ENCODE data around the gene F7.
"Not testable (repeated sequence)": the region's sequence is repeated elsewhere in the genome, so short reads cannot be mapped to it uniquely, and the experiment has no call there.

F7 gene

DNA sequence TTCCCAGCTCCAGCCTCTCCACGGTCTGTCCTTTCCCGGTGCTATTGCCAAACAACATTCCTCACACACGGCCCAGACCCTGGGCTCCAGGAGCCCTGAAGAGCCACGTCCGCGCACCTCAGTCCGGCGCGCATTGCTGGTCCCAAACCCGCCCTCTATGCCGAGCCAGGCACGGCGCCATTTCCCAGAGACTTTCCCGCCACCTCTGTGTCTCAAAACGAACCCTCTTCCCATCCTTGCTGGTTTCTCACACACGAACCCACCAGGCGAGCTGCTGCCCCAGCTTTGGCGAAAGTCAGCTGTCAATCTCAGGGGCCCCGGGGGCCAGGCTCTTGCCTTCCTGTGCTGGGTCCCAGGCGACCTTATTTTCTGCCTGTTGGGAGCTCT is 28.0 kb upstream of the F7 start:
- H4K20me1 ChIP-seq (ENCODE audit: insufficient read depth, low read length), result no peaks in the 10 kb centered on the region
- H3K4me2 ChIP-seq (ENCODE audit: low read length), result no peak overlapping the region
- no peaks in the 10 kb centered on the region for H3K79me2 ChIP-seq (ENCODE audit: low read length)
- H3K36me3 ChIP-seq (replicated peaks; ENCODE audit: low read depth, low read length), result no peaks in the 10 kb centered on the region
- no peaks in the 10 kb centered on the region; the same call in 1 of the 2 replicates for H3K27me3 ChIP-seq (ENCODE audit: low read depth, low read length)
- TF ChIP-seq EZH2phosphoT487 (IDR thresholded peaks at IDR 0.05; ENCODE audit: low read depth), result no peak
- TF ChIP-seq, protein P1, sequence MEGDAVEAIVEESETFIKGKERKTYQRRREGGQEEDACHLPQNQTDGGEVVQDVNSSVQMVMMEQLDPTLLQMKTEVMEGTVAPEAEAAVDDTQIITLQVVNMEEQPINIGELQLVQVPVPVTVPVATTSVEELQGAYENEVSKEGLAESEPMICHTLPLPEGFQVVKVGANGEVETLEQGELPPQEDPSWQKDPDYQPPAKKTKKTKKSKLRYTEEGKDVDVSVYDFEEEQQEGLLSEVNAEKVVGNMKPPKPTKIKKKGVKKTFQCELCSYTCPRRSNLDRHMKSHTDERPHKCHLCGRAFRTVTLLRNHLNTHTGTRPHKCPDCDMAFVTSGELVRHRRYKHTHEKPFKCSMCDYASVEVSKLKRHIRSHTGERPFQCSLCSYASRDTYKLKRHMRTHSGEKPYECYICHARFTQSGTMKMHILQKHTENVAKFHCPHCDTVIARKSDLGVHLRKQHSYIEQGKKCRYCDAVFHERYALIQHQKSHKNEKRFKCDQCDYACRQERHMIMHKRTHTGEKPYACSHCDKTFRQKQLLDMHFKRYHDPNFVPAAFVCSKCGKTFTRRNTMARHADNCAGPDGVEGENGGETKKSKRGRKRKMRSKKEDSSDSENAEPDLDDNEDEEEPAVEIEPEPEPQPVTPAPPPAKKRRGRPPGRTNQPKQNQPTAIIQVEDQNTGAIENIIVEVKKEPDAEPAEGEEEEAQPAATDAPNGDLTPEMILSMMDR (IDR thresholded peaks at IDR 0.05; ENCODE audit: low read depth, low read length), result no peak
- no peaks in the 10 kb centered on the region for H3K9me3 ChIP-seq (ENCODE audit: insufficient read depth, low read length)
- H3K4me1 ChIP-seq (ENCODE audit: low read length), result no peaks in the 10 kb centered on the region
- no peak overlapping the region for H3K9ac ChIP-seq (ENCODE audit: low read length)
- H2AFZ ChIP-seq (ENCODE audit: low read depth, low read length), result no peak overlapping the region
- no peak overlapping the region for H3K27ac ChIP-seq (ENCODE audit: low read length)
- no peak overlapping the region for H3K4me3 ChIP-seq (ENCODE audit: low read length)

- no peaks in the 10 kb centered on the region for H3K27me3 ChIP-seq (ENCODE audit: low read depth, low read length)
- no peaks in the 10 kb centered on the region for H3K79me2 ChIP-seq (ENCODE audit: low read length)
- H3K4me2 ChIP-seq (ENCODE audit: low read length), result no peak overlapping the region
These were observed 27.4 kb upstream of the F7 start for GRCh38 chr13:113077953-113078901.

DNA sequence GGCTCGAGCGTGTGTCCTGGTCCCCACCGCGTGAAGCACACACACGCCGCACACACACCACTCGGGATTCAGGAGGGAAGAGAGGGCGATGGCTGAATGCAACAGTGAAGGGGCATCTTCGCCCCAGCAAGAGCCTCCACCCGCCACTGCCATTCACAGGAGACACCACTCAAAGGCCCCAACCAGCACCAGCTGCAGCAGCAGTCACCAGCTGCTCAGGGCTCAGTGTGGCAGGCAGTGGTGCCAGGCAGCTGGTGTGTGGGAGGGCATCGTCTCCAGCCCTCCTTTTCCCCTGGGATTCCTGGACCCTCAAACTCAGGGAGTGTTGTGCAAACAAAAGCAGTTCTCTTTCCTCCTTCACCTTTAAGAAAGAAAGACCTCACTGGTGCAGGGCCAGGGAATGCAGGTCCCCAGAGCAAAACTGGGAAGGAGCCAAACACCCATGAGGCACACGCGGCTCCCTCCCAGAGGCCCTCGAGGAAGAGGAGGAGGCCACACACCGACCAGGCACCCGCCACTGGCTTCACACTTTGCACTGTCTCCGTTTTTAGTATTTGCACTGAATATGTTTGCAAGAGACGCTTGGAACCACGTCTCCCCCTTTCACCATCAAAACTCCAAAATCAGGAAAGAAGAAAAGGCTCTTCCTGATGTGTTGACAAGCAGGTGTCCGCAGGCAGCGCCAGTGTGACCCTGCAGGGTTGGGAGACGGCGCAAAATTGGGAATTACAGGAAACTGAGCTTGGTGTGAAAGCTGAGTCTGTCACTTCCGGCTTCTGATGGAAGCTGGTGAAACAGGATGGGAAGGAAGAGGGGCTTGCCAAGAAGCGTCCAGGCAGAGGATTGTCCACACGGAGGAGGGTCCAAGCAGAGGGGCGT is 26.4 kb upstream of the F7 start:
- Histone ChIP-seq H3K27ac (ENCODE audit: low read length) (no peak overlapping the region), H3K4me2 (ENCODE audit: low read length) (no peak overlapping the region), H2AFZ (ENCODE audit: low read depth, low read length) (no peak overlapping the region)

More at GRCh38 chr13:113077953-113078901, 27.4 kb upstream of the F7 start:
- H4K20me1 ChIP-seq (ENCODE audit: insufficient read depth, low read length), result no peaks in the 10 kb centered on the region
- no peak overlapping the region for H3K27ac ChIP-seq (ENCODE audit: low read length)
- TF ChIP-seq, protein P1 (IDR thresholded peaks at IDR 0.05; ENCODE audit: low read depth, low read length), result no peak
- TF ChIP-seq EZH2phosphoT487 (IDR thresholded peaks at IDR 0.05; ENCODE audit: low read depth), result no peak
- no peak overlapping the region for H3K4me3 ChIP-seq (ENCODE audit: low read length)
- H3K9ac ChIP-seq (ENCODE audit: low read length), result no peak overlapping the region
- no peak overlapping the region for H2AFZ ChIP-seq (ENCODE audit: low read depth, low read length)
- no peaks in the 10 kb centered on the region for H3K4me1 ChIP-seq (ENCODE audit: low read length)
- H3K36me3 ChIP-seq (replicated peaks; ENCODE audit: low read depth, low read length), result no peaks in the 10 kb centered on the region
- H3K9me3 ChIP-seq (ENCODE audit: insufficient read depth, low read length), result no peaks in the 10 kb centered on the region

GRCh38 chr13:113079781-113080080 is 25.9 kb upstream of the F7 start:
- H2AFZ ChIP-seq (ENCODE audit: low read depth, low read length); H3K27me3 ChIP-seq (ENCODE audit: low read depth, low read length); H3K4me1 ChIP-seq (ENCODE audit: low read length); H3K9ac ChIP-seq (ENCODE audit: low read length); H3K4me2 ChIP-seq (ENCODE audit: low read length); H3K36me3 ChIP-seq (replicated peaks; ENCODE audit: low read depth, low read length); H3K79me2 ChIP-seq (ENCODE audit: low read length); H3K4me3 ChIP-seq (ENCODE audit: low read length); H3K27ac ChIP-seq (ENCODE audit: low read length); H4K20me1 ChIP-seq (ENCODE audit: insufficient read depth, low read length); H3K9me3 ChIP-seq (ENCODE audit: insufficient read depth, low read length): not testable (repeated sequence)

More for the DNA sequence above, 26.4 kb upstream of the F7 start:
- H3K4me3 ChIP-seq (ENCODE audit: low read length), result no peak overlapping the region
- H3K9ac ChIP-seq (ENCODE audit: low read length), result no peak overlapping the region
- no peaks in the 10 kb centered on the region for H4K20me1 ChIP-seq (ENCODE audit: insufficient read depth, low read length)
- no peaks in the 10 kb centered on the region for H3K4me1 ChIP-seq (ENCODE audit: low read length)
- TF ChIP-seq, protein P1 (IDR thresholded peaks at IDR 0.05; ENCODE audit: low read depth, low read length), result no peak
- no peak for TF ChIP-seq EZH2phosphoT487 (IDR thresholded peaks at IDR 0.05; ENCODE audit: low read depth)
- no peaks in the 10 kb centered on the region for H3K27me3 ChIP-seq (ENCODE audit: low read depth, low read length)
- H3K9me3 ChIP-seq (ENCODE audit: insufficient read depth, low read length), result no peaks in the 10 kb centered on the region
- no peaks in the 10 kb centered on the region for H3K79me2 ChIP-seq (ENCODE audit: low read length)
- no peaks in the 10 kb centered on the region for H3K36me3 ChIP-seq (replicated peaks; ENCODE audit: low read depth, low read length)
